D721Med (cell line): Measurements from ENCODE around the gene CREB3.
A peak's percentile ranks its signal among the peaks of the same experiment; 100 is the strongest.

Experiments
- DNase-seq: peaks from one replicate; pipeline ENCODE4 v3.0.0; 2011; ENCODE audit warnings: low spot score; ENCODE audit not compliant: insufficient read length
- FAIRE-seq: peaks from 2 replicates; lab custom pipeline; 2011; peaks lifted over from hg19 to GRCh38; lab: Jason Lieb, UNC
- CTCF ChIP-seq: IDR thresholded peaks from 2 replicates; pipeline ENCODE4 v1.5.1; 2012; ENCODE audit warnings: mild to moderate bottlenecking, control low read depth; ENCODE audit not compliant: insufficient read depth; ENCODE audit errors: missing control alignments

CREB3 gene

GRCh38 chr9:35726931-35727330 lies 5.5 kb upstream of the CREB3 start:
- no peak for DNase-seq

GRCh38 chr9:35727676-35728040 lies 4.8 kb upstream of the CREB3 start:
- TF ChIP-seq CTCF = no peak
- FAIRE-seq (no peak), DNase-seq (no peak)

More at GRCh38 chr9:35726931-35727330, 5.5 kb upstream of the CREB3 start:
- no peak for FAIRE-seq
- no peak for TF ChIP-seq CTCF

GRCh38 chr9:35728041-35728971 lies 4.2 kb upstream of the CREB3 start:
- no peak for FAIRE-seq
- no peak for DNase-seq
- TF ChIP-seq CTCF = no peak

- DNase-seq = no peak
- no peak for TF ChIP-seq CTCF
- FAIRE-seq = no peak
These were observed 3.4 kb upstream of the CREB3 start for GRCh38 chr9:35729101-35729500.

- no peak for FAIRE-seq
These were observed 2.6 kb upstream of the CREB3 start for GRCh38 chr9:35729700-35730485.

GRCh38 chr9:35730486-35730854 lies 2.0 kb upstream of the CREB3 start:
- TF ChIP-seq CTCF = no peak
- FAIRE-seq = no peak
- no peak for DNase-seq

More at GRCh38 chr9:35729700-35730485, 2.6 kb upstream of the CREB3 start:
- peak; percentile 33 for TF ChIP-seq CTCF
- DNase-seq = peak; percentile 51
